Measurements from ENCODE around the gene LCE2A. TPM values are rescaled to one million over a fixed set of nuclear protein-coding genes. Genes with fewer than 3 reads are reported as not detected.

The LCE2A gene, protein sequence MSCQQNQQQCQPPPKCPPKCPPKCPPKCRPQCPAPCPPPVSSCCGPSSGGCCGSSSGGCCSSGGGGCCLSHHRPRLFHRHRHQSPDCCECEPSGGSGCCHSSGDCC
- polyA plus RNA-seq (2013) = not detected in 2 replicates

DNA sequence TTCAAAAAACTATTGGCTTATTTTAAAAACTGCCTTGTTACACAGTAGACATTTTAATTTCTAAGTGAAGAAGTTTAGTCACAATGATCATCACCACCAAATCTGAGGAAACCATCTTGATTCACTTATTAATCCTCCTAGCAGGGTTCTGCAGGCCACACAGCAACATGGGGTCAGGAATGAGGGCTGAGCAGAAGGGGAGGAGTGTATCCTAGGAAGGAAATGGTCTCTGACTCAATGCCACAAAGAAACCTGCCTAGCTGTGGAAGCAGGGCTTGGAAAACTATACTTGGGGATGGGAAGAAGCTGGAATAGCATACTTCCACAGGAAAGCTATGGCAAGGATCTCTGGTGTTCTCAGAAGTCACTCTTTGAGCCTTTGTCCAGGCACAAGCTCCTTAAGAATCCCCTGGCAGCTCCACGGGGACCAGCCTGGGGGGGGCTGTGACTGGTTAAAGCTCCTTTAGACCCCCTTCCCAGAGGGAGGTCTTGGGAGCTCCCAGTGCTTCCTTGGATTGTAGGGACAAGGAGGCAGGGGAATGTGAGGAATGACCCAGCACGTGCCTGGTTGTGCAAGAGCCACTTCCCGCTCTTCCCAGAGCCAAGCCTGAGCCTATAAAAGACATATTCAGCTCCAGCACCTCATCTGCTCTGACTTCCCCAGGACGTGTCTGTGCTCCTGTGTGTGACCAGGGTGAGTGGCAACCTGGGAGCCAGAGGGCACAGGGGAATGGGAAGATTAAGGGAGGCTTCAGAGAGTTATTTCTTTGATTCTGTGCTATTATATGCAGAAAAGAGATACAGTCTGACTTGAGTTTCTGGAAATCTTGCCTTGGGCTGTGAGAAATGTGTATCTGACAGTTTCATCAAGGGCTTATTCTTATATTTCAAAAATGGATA is at the start of gene LCE2A:
Gene LCE2A (plus strand): TSS at position 645 of the 900 bp plus-strand sequence. CDS start 557 bp downstream, outside the sequence.
- Histone ChIP-seq H2AFZ (ENCODE audit: insufficient read depth, low read length, poor library complexity) (no peak within 1 kb of the TSS), H3K36me3 (ENCODE audit: control insufficient read depth in 1 of 2, insufficient read depth in 2 of 2, low read length in 2 of 2) (no peaks in the 10 kb centered on the region), H3K27me3 (ENCODE audit: insufficient read depth, low read length) (no peaks in the 10 kb centered on the region), H2BK12ac (ENCODE audit: low read length) (no peak within 1 kb of the TSS), H3K9me3 (ENCODE audit: insufficient read depth, low read depth, low read length) (peaks cover 20% of the 10 kb centered on the region), H3K79me2 (ENCODE audit: control insufficient read depth, insufficient read depth, low read length, poor library complexity) (no peaks in the 10 kb centered on the region), H4K12ac (ENCODE audit: low read depth, low read length) (no peak within 1 kb of the TSS), H2BK120ac (ENCODE audit: insufficient read depth, low read length, poor library complexity) (no peak within 1 kb of the TSS), H3K23ac (ENCODE audit: low read length) (no peak within 1 kb of the TSS), H3K9ac (ENCODE audit: low read length) (no peak within 1 kb of the TSS), H3K4me3 (ENCODE audit: low read depth, low read length) (no peak within 1 kb of the TSS), H3K4me2 (ENCODE audit: low read length) (no peak within 1 kb of the TSS), H3K4ac (ENCODE audit: low read depth, low read length) (no peak within 1 kb of the TSS), H3K27ac (ENCODE audit: low read depth, low read length) (no peak within 1 kb of the TSS), H3K18ac (ENCODE audit: low read length) (no peak within 1 kb of the TSS), H3K14ac (ENCODE audit: low read length) (no peak within 1 kb of the TSS), H2AK5ac (ENCODE audit: low read length) (no peak within 1 kb of the TSS), H4K91ac (ENCODE audit: low read depth, low read length) (no peak within 1 kb of the TSS), H3K79me1 (ENCODE audit: low read length) (no peaks in the 10 kb centered on the region), H4K8ac (ENCODE audit: low read depth, low read length) (no peak within 1 kb of the TSS), H2BK5ac (ENCODE audit: low read depth, low read length, poor library complexity) (no peak within 1 kb of the TSS), H3K4me1 (ENCODE audit: control insufficient read depth in 1 of 2, insufficient read depth in 2 of 2, low read length in 2 of 2) (no peaks in the 10 kb centered on the region)
- no CpG with 5 or more reads among the region's 4 CpGs for WGBS (ENCODE audit: extremely low coverage, insufficient coverage, insufficient read length)
- DNase-seq = peak; percentile 24 to 46

DNA sequence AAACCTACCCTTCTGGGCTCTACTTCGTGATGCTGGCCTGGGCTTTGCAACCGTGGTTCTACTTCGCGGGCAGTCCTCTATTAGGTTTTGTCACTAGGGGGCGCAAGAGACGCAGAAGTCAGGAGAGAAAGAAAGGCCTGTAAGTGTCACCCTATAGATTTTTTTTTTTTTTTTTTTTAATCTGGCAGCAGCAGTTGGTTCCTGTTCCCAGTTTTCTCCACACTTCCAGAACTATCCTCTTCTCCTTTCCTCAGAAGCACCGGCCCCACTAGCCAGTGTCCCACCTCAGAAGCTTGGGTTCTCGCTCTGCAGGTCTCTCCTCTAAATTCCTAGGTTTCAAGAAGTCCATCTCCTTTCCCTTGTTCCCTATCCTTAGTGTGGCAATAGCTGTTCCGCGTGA is 44.0 kb upstream of the LCE2A start:
- Histone ChIP-seq H2BK12ac (ENCODE audit: low read length) (no peak overlapping the region), H3K9me3 (ENCODE audit: insufficient read depth, low read depth, low read length) (peaks cover 10% of the 10 kb centered on the region), H3K4me1 (ENCODE audit: control insufficient read depth in 1 of 2, insufficient read depth in 2 of 2, low read length in 2 of 2) (no peaks in the 10 kb centered on the region), H3K4me2 (ENCODE audit: low read length) (no peak overlapping the region), H3K18ac (ENCODE audit: low read length) (no peak overlapping the region), H3K27ac (ENCODE audit: low read depth, low read length) (no peak overlapping the region), H3K79me2 (ENCODE audit: control insufficient read depth, insufficient read depth, low read length, poor library complexity) (no peaks in the 10 kb centered on the region), H4K8ac (ENCODE audit: low read depth, low read length) (no peak overlapping the region), H3K9ac (ENCODE audit: low read length) (no peak overlapping the region), H3K23ac (ENCODE audit: low read length) (no peak overlapping the region), H3K4me3 (ENCODE audit: low read depth, low read length) (no peak overlapping the region), H2AFZ (ENCODE audit: insufficient read depth, low read length, poor library complexity) (no peak overlapping the region), H3K4ac (ENCODE audit: low read depth, low read length) (no peak overlapping the region), H3K27me3 (ENCODE audit: insufficient read depth, low read length) (no peaks in the 10 kb centered on the region), H2BK120ac (ENCODE audit: insufficient read depth, low read length, poor library complexity) (no peak overlapping the region), H3K36me3 (ENCODE audit: control insufficient read depth in 1 of 2, insufficient read depth in 2 of 2, low read length in 2 of 2) (no peaks in the 10 kb centered on the region), H2AK5ac (ENCODE audit: low read length) (no peak overlapping the region), H3K79me1 (ENCODE audit: low read length) (no peaks in the 10 kb centered on the region), H4K91ac (ENCODE audit: low read depth, low read length) (no peak overlapping the region), H2BK5ac (ENCODE audit: low read depth, low read length, poor library complexity) (no peak overlapping the region), H3K14ac (ENCODE audit: low read length) (no peak overlapping the region), H4K12ac (ENCODE audit: low read depth, low read length) (no peak overlapping the region)
- DNase-seq = peak; percentile 56 to 88
- no CpG with 5 or more reads among the region's 10 CpGs for WGBS (ENCODE audit: extremely low coverage, insufficient coverage, insufficient read length)

DNA sequence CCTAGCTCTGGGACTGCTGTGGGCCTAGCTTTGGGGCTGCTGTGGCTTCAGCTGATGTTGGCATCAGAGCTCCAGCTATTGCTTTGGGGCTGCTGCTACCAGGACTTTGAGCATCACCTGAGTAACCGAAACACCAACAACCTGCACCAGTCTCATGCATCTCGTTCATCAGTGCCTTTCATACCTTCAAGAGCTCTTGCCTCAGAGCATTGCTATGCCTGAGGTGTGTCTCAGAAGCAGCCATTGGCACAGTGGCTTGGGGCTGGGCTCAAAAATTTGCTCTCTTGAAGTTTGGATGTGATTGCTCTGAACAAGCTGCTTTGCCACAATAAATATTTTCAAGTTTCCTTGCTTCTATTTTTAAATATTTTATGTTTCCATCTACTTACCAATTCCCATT is 41.7 kb upstream of the LCE2A start:
- no peaks in the 10 kb centered on the region for H3K79me2 ChIP-seq (ENCODE audit: control insufficient read depth, insufficient read depth, low read length, poor library complexity)
- no peak overlapping the region for H3K4me2 ChIP-seq (ENCODE audit: low read length)
- no peak overlapping the region for H3K23ac ChIP-seq (ENCODE audit: low read length)
- DNase-seq = peak in 1 of 2 donors; percentile 63
- H3K4me1 ChIP-seq (ENCODE audit: control insufficient read depth in 1 of 2, insufficient read depth in 2 of 2, low read length in 2 of 2) = no peaks in the 10 kb centered on the region
- H3K4ac ChIP-seq (ENCODE audit: low read depth, low read length) = no peak overlapping the region
- no peak overlapping the region for H2AFZ ChIP-seq (ENCODE audit: insufficient read depth, low read length, poor library complexity)
- no peak overlapping the region for H4K12ac ChIP-seq (ENCODE audit: low read depth, low read length)
- H3K14ac ChIP-seq (ENCODE audit: low read length) = no peak overlapping the region
- no peaks in the 10 kb centered on the region for H3K36me3 ChIP-seq (ENCODE audit: control insufficient read depth in 1 of 2, insufficient read depth in 2 of 2, low read length in 2 of 2)
- no peak overlapping the region for H3K9ac ChIP-seq (ENCODE audit: low read length)
- WGBS (ENCODE audit: extremely low coverage, insufficient coverage, insufficient read length) = no CpG with 5 or more reads among the region's 2 CpGs
- H3K9me3 ChIP-seq (ENCODE audit: insufficient read depth, low read depth, low read length) = peaks cover 12% of the 10 kb centered on the region
- H3K27me3 ChIP-seq (ENCODE audit: insufficient read depth, low read length) = no peaks in the 10 kb centered on the region
- no peak overlapping the region for H2AK5ac ChIP-seq (ENCODE audit: low read length)
- H3K4me3 ChIP-seq (ENCODE audit: low read depth, low read length) = no peak overlapping the region
- no peak overlapping the region for H2BK5ac ChIP-seq (ENCODE audit: low read depth, low read length, poor library complexity)
- no peak overlapping the region for H2BK12ac ChIP-seq (ENCODE audit: low read length)
- no peak overlapping the region for H4K8ac ChIP-seq (ENCODE audit: low read depth, low read length)
- H3K27ac ChIP-seq (ENCODE audit: low read depth, low read length) = no peak overlapping the region
- no peaks in the 10 kb centered on the region for H3K79me1 ChIP-seq (ENCODE audit: low read length)
- no peak overlapping the region for H3K18ac ChIP-seq (ENCODE audit: low read length)
- no peak overlapping the region for H4K91ac ChIP-seq (ENCODE audit: low read depth, low read length)
- no peak overlapping the region for H2BK120ac ChIP-seq (ENCODE audit: insufficient read depth, low read length, poor library complexity)

DNA sequence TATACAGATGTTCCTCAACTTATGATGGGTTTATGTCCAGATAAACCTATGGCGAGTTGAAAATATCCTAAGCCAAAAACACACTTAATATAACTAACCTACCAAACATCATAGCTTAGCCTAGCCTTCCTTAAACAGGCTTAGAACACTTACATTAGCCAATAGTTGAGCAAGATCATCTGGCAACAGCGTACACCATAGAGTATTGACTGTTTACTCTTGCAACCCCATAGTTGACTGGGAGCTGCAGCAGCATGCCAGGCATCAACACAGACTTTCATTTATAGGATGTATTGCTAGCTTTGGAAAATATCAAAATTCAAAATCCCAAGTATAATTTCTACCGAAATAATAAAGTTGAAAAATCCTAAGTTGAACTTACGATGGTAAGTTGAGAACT is 40.5 kb upstream of the LCE2A start:
- no CpG with 5 or more reads among the region's 4 CpGs for WGBS (ENCODE audit: extremely low coverage, insufficient coverage, insufficient read length)
- Histone ChIP-seq H2BK5ac (ENCODE audit: low read depth, low read length, poor library complexity) (no peak overlapping the region), H3K4me3 (ENCODE audit: low read depth, low read length) (no peak overlapping the region)

More for the DNA sequence above, 40.5 kb upstream of the LCE2A start:
- no peaks in the 10 kb centered on the region for H3K27me3 ChIP-seq (ENCODE audit: insufficient read depth, low read length)
- H3K14ac ChIP-seq (ENCODE audit: low read length) = no peak overlapping the region
- no peaks in the 10 kb centered on the region for H3K79me2 ChIP-seq (ENCODE audit: control insufficient read depth, insufficient read depth, low read length, poor library complexity)
- H4K8ac ChIP-seq (ENCODE audit: low read depth, low read length) = no peak overlapping the region
- H3K27ac ChIP-seq (ENCODE audit: low read depth, low read length) = no peak overlapping the region
- H2AK5ac ChIP-seq (ENCODE audit: low read length) = no peak overlapping the region
- H2BK120ac ChIP-seq (ENCODE audit: insufficient read depth, low read length, poor library complexity) = no peak overlapping the region
- peaks cover 9% of the 10 kb centered on the region for H3K9me3 ChIP-seq (ENCODE audit: insufficient read depth, low read depth, low read length)
- no peak overlapping the region for H4K91ac ChIP-seq (ENCODE audit: low read depth, low read length)
- no peak overlapping the region for H3K9ac ChIP-seq (ENCODE audit: low read length)
- H2BK12ac ChIP-seq (ENCODE audit: low read length) = no peak overlapping the region
- H3K4me2 ChIP-seq (ENCODE audit: low read length) = no peak overlapping the region
- no peak overlapping the region for H4K12ac ChIP-seq (ENCODE audit: low read depth, low read length)
- no peak overlapping the region for H3K18ac ChIP-seq (ENCODE audit: low read length)
- no peaks in the 10 kb centered on the region for H3K79me1 ChIP-seq (ENCODE audit: low read length)
- no peak overlapping the region for H2AFZ ChIP-seq (ENCODE audit: insufficient read depth, low read length, poor library complexity)
- no peaks in the 10 kb centered on the region for H3K4me1 ChIP-seq (ENCODE audit: control insufficient read depth in 1 of 2, insufficient read depth in 2 of 2, low read length in 2 of 2)
- H3K36me3 ChIP-seq (ENCODE audit: control insufficient read depth in 1 of 2, insufficient read depth in 2 of 2, low read length in 2 of 2) = no peaks in the 10 kb centered on the region
- no peak for DNase-seq
- no peak overlapping the region for H3K23ac ChIP-seq (ENCODE audit: low read length)
- no peak overlapping the region for H3K4ac ChIP-seq (ENCODE audit: low read depth, low read length)

All from trophoblast cell (in vitro differentiated cells and primary cell).